Caco-2 (cell line): ENCODE results near the gene SEC31B. TPM values are rescaled to one million over a fixed set of nuclear protein-coding genes. Genes with fewer than 3 reads are reported as not detected.

Experiments
- BruUV-seq: library from RNA; stranded (reverse); fragments of 400-500 nt; replicated peaks from 2 replicates; lab custom pipeline; 2021; lab: Mats Ljungman, UMichigan
- CTCF ChIA-PET: fragments of 300-600 bp; sonication (Branson Sonifier 250); formaldehyde crosslinking; loops from one replicate; lab custom pipeline; 2022; ENCODE audit warnings: antibody characterized with exemption; lab: Charles Lee
- POLR2A ChIA-PET: fragments of 300-600 bp; sonication (Branson Sonifier 250); formaldehyde crosslinking; loops from one replicate; lab custom pipeline; 2022; ENCODE audit warnings: antibody characterized with exemption; lab: Charles Lee
- DNase-seq, 2 experiments: peaks; one replicate each; pipeline versions ENCODE4 v3.0.0 to v3.0.0-alpha.2; 2020 to 2022
- H3K27me3 ChIP-seq: replicated peaks from 2 replicates; pipeline ENCODE4 v1.6.0; 2011; ENCODE audit warnings: low read length; ENCODE audit not compliant: control insufficient read depth, insufficient read depth
- H3K36me3 ChIP-seq: 2 replicates; pipeline ENCODE4 v1.5.1; 2011; ENCODE audit warnings: low read length; ENCODE audit not compliant: control insufficient read depth, insufficient read depth
- H3K4me1 ChIP-seq: fragments of 250-450 bp; sonication (Bioruptor Pico); 2 replicates; pipeline ENCODE4 v1.5.1; 2020; ENCODE audit warnings: mild to moderate bottlenecking
- H3K4me3 ChIP-seq: 2 replicates; pipeline ENCODE4 v1.5.1; 2011; ENCODE audit warnings: low read depth, mild to moderate bottlenecking, control low read depth, low read length
- H3K9me3 ChIP-seq: fragments of 250-450 bp; sonication (Bioruptor Pico); 2 replicates; pipeline ENCODE4 v1.5.1; 2020; ENCODE audit warnings: mild to moderate bottlenecking, moderate library complexity
- H3K27ac Mint-ChIP-seq: one replicate; pipeline ENCODE4 v1.8.0; 2022; ENCODE audit warnings: mixed read lengths; ENCODE audit not compliant: unreplicated experiment
- H3K27me3 Mint-ChIP-seq: one replicate; pipeline ENCODE4 v1.8.0; 2022; ENCODE audit warnings: mixed read lengths; ENCODE audit not compliant: insufficient read depth, unreplicated experiment
- H3K36me3 Mint-ChIP-seq: one replicate; pipeline ENCODE4 v1.8.0; 2022; ENCODE audit warnings: mild to moderate bottlenecking, mixed read lengths; ENCODE audit not compliant: insufficient read depth, unreplicated experiment
- H3K4me1 Mint-ChIP-seq: one replicate; pipeline ENCODE4 v1.8.0; 2022; ENCODE audit warnings: low read depth, mixed read lengths; ENCODE audit not compliant: unreplicated experiment
- H3K4me3 Mint-ChIP-seq: one replicate; pipeline ENCODE4 v1.8.0; 2022; ENCODE audit warnings: mild to moderate bottlenecking, moderate library complexity, mixed read lengths; ENCODE audit not compliant: unreplicated experiment
- H3K9me3 Mint-ChIP-seq: one replicate; pipeline ENCODE4 v1.8.0; 2022; ENCODE audit warnings: mixed read lengths; ENCODE audit not compliant: unreplicated experiment
- CTCF ChIP-seq, 2 experiments: fragments of 200-600 bp in 1 of 2; IDR thresholded peaks; 1 replicate in 1 of 2; 2 replicates in 1 of 2; pipeline versions ENCODE4 v1.5.1 to v1.8.0; 2011 to 2022; ENCODE audit warnings: antibody characterized with exemption in 1 of 2, control low read depth in 1 of 2, inconsistent platforms in 1 of 2, low read depth in 1 of 2, low read length in 1 of 2, mild to moderate bottlenecking in 1 of 2, moderate library complexity in 1 of 2; ENCODE audit not compliant: insufficient read depth in 1 of 2, severe bottlenecking in 1 of 2, unreplicated experiment in 1 of 2
- intact Hi-C: fragments of 100-400 bp; cut with micrococcal nuclease; formaldehyde crosslinking; loops from one replicate; pipeline ENCODE4 v1.10.0; 2022; ENCODE audit not compliant: unreplicated experiment
- total RNA-seq: library from RNA; stranded (reverse); gene quantifications from 2 replicates; pipeline ENCODE4 v1.2.3, GENCODE V29; 2022

Gene SEC31B
- total RNA-seq, 1 experiment from 2014 or later, result 5.1 TPM

DNA sequence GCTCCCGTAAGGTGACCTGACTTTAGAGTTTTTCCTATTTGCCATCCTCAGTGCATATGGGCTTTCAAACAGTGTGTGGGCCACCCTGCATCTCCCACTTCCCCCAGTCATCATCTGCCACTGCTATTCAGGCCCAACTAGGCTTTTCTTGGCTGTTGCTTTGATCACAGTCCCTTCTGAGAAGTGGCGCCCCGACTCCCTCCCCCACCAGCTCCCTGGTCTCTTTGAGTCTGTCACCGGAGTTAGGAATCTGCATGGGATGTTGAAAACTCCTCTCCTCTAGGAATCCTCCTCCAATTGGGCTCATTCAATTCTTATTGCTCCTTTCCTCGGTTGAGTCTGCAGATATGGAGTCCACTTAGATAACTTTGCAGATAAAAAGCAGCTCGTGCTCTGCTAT is 48.2 kb upstream of the SEC31B start:
- no peaks in the 10 kb centered on the region for H3K4me1 Mint-ChIP-seq
- no peak for TF ChIP-seq CTCF (IDR thresholded peaks at IDR 0.05; ENCODE audit: insufficient read depth in 1 of 2, low read depth in 1 of 2, low read length in 1 of 2, severe bottlenecking in 1 of 2, unreplicated experiment in 1 of 2)
- H3K9me3 Mint-ChIP-seq, result no peaks in the 10 kb centered on the region
- H3K9me3 ChIP-seq, result no peaks in the 10 kb centered on the region
- no peaks in the 10 kb centered on the region for H3K36me3 ChIP-seq
- no peak for DNase-seq
- H3K36me3 Mint-ChIP-seq, result no peaks in the 10 kb centered on the region
- CTCF ChIA-PET, result interaction anchor here (0.5 to 1.0 kb wide), 4 partner anchors 32 to 308 kb away, joined by 3 to 8 read pairs (median 3); partner anchors contain the start of gene HIF1AN
- H3K4me1 ChIP-seq, result no peaks in the 10 kb centered on the region
- H3K4me3 ChIP-seq, result no peak overlapping the region
- POLR2A ChIA-PET, result interaction anchor here (0.5 kb wide), 1 partner anchor 1148 kb away, joined by 3 read pairs; no protein-coding TSS in a partner anchor
- H3K27ac Mint-ChIP-seq, result no peak overlapping the region
- no peak overlapping the region for H3K4me3 Mint-ChIP-seq
- intact Hi-C loops, result no loop called here
- no peaks in the 10 kb centered on the region for H3K27me3 ChIP-seq
- peaks cover 6% of the 10 kb centered on the region for H3K27me3 Mint-ChIP-seq
- BruUV-seq, result no TSS peak

DNA sequence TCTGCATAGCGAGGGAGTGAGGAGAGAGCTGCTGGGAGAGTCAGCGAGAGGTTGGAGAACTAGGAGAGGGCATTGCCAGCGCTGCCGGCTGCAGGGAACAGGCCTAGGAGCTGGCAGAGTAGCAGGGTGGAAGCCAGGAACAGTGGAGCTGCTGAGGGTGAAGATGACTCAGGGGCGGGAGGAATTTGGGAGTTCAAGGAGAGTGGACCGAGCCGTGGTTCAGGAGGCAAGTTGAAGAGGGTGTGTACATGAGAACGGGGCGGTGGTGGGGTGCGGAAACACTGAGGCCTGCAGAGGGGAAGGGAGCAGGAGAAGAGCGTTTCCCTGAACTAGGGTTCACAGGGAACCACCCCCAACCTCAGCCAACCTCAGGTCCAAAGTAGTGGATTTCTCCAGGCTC is 47.6 kb upstream of the SEC31B start:
- intact Hi-C loops, result no loop called here
- H3K27me3 ChIP-seq, result no peaks in the 10 kb centered on the region
- no peak overlapping the region for H3K4me3 ChIP-seq
- no peak for TF ChIP-seq CTCF (IDR thresholded peaks at IDR 0.05; ENCODE audit: insufficient read depth in 1 of 2, low read depth in 1 of 2, low read length in 1 of 2, severe bottlenecking in 1 of 2, unreplicated experiment in 1 of 2)
- Mint-ChIP-seq H3K36me3 (peaks cover 2% of the 10 kb centered on the region), H3K4me3 (no peak overlapping the region), H3K9me3 (no peaks in the 10 kb centered on the region), H3K27me3 (peaks cover 6% of the 10 kb centered on the region), H3K4me1 (no peaks in the 10 kb centered on the region), H3K27ac (no peak overlapping the region)
- no peak for DNase-seq
- CTCF ChIA-PET, result interaction anchor here (1.0 kb wide), 2 partner anchors 31 to 308 kb away, joined by 3 read pairs; partner anchors contain the start of gene HIF1AN
- POLR2A ChIA-PET, result no interaction called here
- BruUV-seq, result no TSS peak
- H3K9me3 ChIP-seq, result no peaks in the 10 kb centered on the region
- H3K36me3 ChIP-seq, result no peaks in the 10 kb centered on the region
- H3K4me1 ChIP-seq, result peaks cover 5% of the 10 kb centered on the region

DNA sequence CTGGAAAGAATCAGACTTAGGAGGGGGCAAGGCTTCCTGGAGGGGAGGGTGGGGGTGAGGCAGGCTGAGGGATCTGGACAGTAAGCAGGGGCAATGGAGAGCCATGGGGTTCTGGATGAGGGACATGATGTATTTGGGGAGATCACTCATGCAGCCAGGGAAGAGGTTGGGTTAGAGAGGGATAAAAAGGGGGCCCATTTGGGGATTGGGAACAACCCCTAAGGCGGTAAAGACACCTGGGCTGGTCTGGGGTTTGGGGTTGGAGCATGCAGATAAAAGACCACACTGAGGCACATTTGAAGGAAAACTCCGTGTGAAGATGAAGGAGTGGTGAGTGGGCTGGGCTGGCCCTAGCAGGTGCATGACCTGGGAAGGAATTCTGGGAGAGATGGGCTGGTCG is 46.9 kb upstream of the SEC31B start:
- Histone ChIP-seq H3K27me3 (no peaks in the 10 kb centered on the region), H3K9me3 (no peaks in the 10 kb centered on the region), H3K36me3 (no peaks in the 10 kb centered on the region), H3K4me3 (no peak overlapping the region), H3K4me1 (peaks cover 10% of the 10 kb centered on the region)
- DNase-seq, result no peak
- BruUV-seq, result no TSS peak
- intact Hi-C loops, result no loop called here
- Mint-ChIP-seq H3K4me3 (no peak overlapping the region), H3K27me3 (peaks cover 6% of the 10 kb centered on the region), H3K9me3 (no peaks in the 10 kb centered on the region), H3K27ac (no peak overlapping the region), H3K36me3 (peaks cover 8% of the 10 kb centered on the region), H3K4me1 (no peaks in the 10 kb centered on the region)
- POLR2A ChIA-PET, result interaction anchor here (0.7 kb wide), 1 partner anchor 44 kb away, joined by 3 read pairs; no protein-coding TSS in a partner anchor
- CTCF ChIA-PET, result interaction anchor here (1.0 kb wide), 1 partner anchor 31 kb away, joined by 3 read pairs; the partner anchor contains the start of gene HIF1AN
- TF ChIP-seq CTCF (IDR thresholded peaks at IDR 0.05; ENCODE audit: insufficient read depth in 1 of 2, low read depth in 1 of 2, low read length in 1 of 2, severe bottlenecking in 1 of 2, unreplicated experiment in 1 of 2), result no peak
